Liver (tissue), 3 donors: ENCODE data around the gene FERMT1.

Experiments
- EGR1 ChIP-seq, 2 donors: IDR thresholded peaks; 2 replicates each; pipeline ENCODE4 v1.6.1; 2016 to 2018; ENCODE audit warnings: antibody characterized with exemption in 2 of 2, low read depth in 2 of 2
- GABPA ChIP-seq, 2 donors: IDR thresholded peaks in 1 of 2; conservative IDR thresholded peaks in 1 of 2; 2 replicates each; pipeline ENCODE4 v1.6.1; 2016; ENCODE audit warnings: antibody characterized with exemption in 2 of 2, mild to moderate bottlenecking in 1 of 2, moderate library complexity in 1 of 2
- JUND ChIP-seq, 2 donors: IDR thresholded peaks; 2 replicates each; pipeline ENCODE4 v1.6.1; 2016; ENCODE audit warnings: antibody characterized with exemption in 2 of 2
- RAD21 ChIP-seq, 2 donors: IDR thresholded peaks; 2 replicates each; pipeline ENCODE4 v1.6.1; 2016; ENCODE audit warnings: antibody characterized with exemption in 2 of 2, mild to moderate bottlenecking in 2 of 2
- SP1 ChIP-seq: IDR thresholded peaks from 2 replicates; pipeline ENCODE4 v1.6.1; 2018; ENCODE audit warnings: antibody characterized with exemption, mild to moderate bottlenecking
- TAF1 ChIP-seq: conservative IDR thresholded peaks from 2 replicates; pipeline ENCODE4 v1.6.1; 2016; ENCODE audit warnings: antibody characterized with exemption, mild to moderate bottlenecking
- YY1 ChIP-seq: IDR thresholded peaks from 2 replicates; pipeline ENCODE4 v1.6.1; 2016; ENCODE audit warnings: antibody characterized with exemption, mild to moderate bottlenecking
- TF ChIP-seq, protein P1 (sequence below): fragments of 150-350 bp; IDR thresholded peaks from 2 replicates; pipeline ENCODE4 v1.5.1; 2017; ENCODE audit warnings: improper control_type of control experiment, low read depth, low read length; ENCODE audit not compliant: missing input control
- TF ChIP-seq, protein P2 (sequence below): IDR thresholded peaks from 2 replicates; pipeline ENCODE4 v1.6.1; 2016; ENCODE audit warnings: antibody characterized with exemption, mild to moderate bottlenecking
- TF ChIP-seq, protein P3 (sequence below): IDR thresholded peaks from 2 replicates; pipeline ENCODE4 v1.6.1; 2016; ENCODE audit warnings: antibody characterized with exemption
- TF ChIP-seq, protein P4 (sequence below): IDR thresholded peaks from 2 replicates; pipeline ENCODE4 v1.6.1; 2016; ENCODE audit warnings: antibody characterized with exemption
- TF ChIP-seq, protein P5 (sequence below): IDR thresholded peaks from 2 replicates; pipeline ENCODE4 v1.6.1; 2016; ENCODE audit warnings: antibody characterized with exemption
- donor health status: healthy.
- donor health status: healthy.

DNA sequence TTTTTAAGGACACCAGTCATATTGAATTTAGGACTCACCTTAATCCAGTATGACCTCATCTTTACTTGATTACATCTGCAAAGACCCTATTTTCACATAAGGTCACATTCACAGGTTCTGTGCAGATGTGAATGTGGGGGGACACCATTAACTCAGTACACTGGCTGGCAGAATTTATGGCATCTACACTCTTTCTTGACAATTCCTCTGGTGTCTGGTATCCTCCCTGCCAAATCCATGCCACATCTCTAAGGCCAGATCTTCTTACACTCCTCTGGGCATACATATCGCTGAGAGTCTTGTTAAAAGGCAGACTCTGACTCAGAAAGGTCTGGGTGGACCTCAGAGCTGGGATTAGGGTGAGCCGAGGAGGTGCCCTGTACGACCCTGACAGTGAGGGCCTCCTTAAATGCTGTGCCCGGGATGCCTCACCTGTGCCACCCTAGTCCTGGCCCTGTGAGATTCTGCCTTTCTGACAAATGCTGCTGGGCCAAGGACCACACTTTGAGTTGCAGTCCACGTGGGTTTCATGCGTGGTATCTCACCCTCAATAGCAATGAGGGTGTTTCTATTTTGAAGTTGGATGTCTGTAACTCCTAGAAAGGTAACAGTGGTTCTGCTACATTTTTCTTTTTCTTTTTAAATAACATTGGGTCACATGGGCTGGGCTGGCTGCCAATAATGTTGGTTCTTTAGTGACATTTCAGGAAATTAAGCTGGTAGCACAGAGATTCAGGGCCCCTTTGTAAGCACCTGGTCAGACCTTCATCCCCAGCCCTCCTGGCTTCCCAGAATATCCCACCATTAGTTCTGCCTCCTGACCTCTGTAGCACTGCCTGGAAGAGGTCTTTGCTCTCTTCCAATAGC is 51.8 kb downstream of the FERMT1 start:
- TF ChIP-seq, protein P1, sequence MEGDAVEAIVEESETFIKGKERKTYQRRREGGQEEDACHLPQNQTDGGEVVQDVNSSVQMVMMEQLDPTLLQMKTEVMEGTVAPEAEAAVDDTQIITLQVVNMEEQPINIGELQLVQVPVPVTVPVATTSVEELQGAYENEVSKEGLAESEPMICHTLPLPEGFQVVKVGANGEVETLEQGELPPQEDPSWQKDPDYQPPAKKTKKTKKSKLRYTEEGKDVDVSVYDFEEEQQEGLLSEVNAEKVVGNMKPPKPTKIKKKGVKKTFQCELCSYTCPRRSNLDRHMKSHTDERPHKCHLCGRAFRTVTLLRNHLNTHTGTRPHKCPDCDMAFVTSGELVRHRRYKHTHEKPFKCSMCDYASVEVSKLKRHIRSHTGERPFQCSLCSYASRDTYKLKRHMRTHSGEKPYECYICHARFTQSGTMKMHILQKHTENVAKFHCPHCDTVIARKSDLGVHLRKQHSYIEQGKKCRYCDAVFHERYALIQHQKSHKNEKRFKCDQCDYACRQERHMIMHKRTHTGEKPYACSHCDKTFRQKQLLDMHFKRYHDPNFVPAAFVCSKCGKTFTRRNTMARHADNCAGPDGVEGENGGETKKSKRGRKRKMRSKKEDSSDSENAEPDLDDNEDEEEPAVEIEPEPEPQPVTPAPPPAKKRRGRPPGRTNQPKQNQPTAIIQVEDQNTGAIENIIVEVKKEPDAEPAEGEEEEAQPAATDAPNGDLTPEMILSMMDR = no peak
- TF ChIP-seq, protein P2, sequence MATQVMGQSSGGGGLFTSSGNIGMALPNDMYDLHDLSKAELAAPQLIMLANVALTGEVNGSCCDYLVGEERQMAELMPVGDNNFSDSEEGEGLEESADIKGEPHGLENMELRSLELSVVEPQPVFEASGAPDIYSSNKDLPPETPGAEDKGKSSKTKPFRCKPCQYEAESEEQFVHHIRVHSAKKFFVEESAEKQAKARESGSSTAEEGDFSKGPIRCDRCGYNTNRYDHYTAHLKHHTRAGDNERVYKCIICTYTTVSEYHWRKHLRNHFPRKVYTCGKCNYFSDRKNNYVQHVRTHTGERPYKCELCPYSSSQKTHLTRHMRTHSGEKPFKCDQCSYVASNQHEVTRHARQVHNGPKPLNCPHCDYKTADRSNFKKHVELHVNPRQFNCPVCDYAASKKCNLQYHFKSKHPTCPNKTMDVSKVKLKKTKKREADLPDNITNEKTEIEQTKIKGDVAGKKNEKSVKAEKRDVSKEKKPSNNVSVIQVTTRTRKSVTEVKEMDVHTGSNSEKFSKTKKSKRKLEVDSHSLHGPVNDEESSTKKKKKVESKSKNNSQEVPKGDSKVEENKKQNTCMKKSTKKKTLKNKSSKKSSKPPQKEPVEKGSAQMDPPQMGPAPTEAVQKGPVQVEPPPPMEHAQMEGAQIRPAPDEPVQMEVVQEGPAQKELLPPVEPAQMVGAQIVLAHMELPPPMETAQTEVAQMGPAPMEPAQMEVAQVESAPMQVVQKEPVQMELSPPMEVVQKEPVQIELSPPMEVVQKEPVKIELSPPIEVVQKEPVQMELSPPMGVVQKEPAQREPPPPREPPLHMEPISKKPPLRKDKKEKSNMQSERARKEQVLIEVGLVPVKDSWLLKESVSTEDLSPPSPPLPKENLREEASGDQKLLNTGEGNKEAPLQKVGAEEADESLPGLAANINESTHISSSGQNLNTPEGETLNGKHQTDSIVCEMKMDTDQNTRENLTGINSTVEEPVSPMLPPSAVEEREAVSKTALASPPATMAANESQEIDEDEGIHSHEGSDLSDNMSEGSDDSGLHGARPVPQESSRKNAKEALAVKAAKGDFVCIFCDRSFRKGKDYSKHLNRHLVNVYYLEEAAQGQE = no peak
- TF ChIP-seq YY1 (no peak), GABPA (IDR thresholded peaks at IDR 0.05 in 1 of 2, conservative IDR thresholded peaks at IDR 0.05 in 1 of 2) (no peak), RAD21 (IDR thresholded peaks at IDR 0.05) (no peak), EGR1 (IDR thresholded peaks at IDR 0.05; ENCODE audit: low read depth in 2 of 2) (no peak), SP1 (no peak), JUND (IDR thresholded peaks at IDR 0.05) (no peak), TAF1 (no peak)
- TF ChIP-seq, protein P3, sequence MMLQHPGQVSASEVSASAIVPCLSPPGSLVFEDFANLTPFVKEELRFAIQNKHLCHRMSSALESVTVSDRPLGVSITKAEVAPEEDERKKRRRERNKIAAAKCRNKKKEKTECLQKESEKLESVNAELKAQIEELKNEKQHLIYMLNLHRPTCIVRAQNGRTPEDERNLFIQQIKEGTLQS = no peak
- TF ChIP-seq, protein P4, sequence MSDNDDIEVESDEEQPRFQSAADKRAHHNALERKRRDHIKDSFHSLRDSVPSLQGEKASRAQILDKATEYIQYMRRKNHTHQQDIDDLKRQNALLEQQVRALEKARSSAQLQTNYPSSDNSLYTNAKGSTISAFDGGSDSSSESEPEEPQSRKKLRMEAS = no peak
- TF ChIP-seq, protein P5, sequence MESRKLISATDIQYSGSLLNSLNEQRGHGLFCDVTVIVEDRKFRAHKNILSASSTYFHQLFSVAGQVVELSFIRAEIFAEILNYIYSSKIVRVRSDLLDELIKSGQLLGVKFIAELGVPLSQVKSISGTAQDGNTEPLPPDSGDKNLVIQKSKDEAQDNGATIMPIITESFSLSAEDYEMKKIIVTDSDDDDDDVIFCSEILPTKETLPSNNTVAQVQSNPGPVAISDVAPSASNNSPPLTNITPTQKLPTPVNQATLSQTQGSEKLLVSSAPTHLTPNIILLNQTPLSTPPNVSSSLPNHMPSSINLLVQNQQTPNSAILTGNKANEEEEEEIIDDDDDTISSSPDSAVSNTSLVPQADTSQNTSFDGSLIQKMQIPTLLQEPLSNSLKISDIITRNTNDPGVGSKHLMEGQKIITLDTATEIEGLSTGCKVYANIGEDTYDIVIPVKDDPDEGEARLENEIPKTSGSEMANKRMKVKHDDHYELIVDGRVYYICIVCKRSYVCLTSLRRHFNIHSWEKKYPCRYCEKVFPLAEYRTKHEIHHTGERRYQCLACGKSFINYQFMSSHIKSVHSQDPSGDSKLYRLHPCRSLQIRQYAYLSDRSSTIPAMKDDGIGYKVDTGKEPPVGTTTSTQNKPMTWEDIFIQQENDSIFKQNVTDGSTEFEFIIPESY = no peak
